ENCODE measurements around the gene TRIM15. TPM values are rescaled to one million over a fixed set of nuclear protein-coding genes. Genes with fewer than 3 reads are reported as not detected.

The TRIM15 gene
- total RNA-seq, 3 donors from 2014 or later (not counting 1 experiment from before 2014, with no cell fraction given) = not detected

- DNase-seq (no peak), ATAC-seq (no peak)
- Mint-ChIP-seq H3K4me1 (no peaks in the 10 kb centered on the region), H3K27ac (no peak overlapping the region), H3K36me3 (no peaks in the 10 kb centered on the region), H3K27me3 (ENCODE audit: low read depth in 2 of 2) (peaks cover 16 to 36% of the 10 kb centered on the region in 2 donors), H3K4me3 (no peak overlapping the region), H3K9me3 (no peaks in the 10 kb centered on the region)
- H3K27ac ChIP-seq (ENCODE audit: low read length) = no peak overlapping the region
- H3K4me3 ChIP-seq (ENCODE audit: low read length) = no peak overlapping the region
- TF ChIP-seq CTCF (IDR thresholded peaks at IDR 0.05) = no peak
- peaks cover 5% of the 10 kb centered on the region for H3K27me3 ChIP-seq (ENCODE audit: control insufficient read depth, insufficient read depth, low read length)
- no peaks in the 10 kb centered on the region for H3K36me3 ChIP-seq (ENCODE audit: control insufficient read depth, insufficient read depth, low read length)
- WGBS (ENCODE audit: insufficient coverage) = 92% methylated on average over 17 of the region's 17 CpGs
- no peaks in the 10 kb centered on the region for H3K4me1 ChIP-seq (ENCODE audit: control insufficient read depth, insufficient read depth, low read length)
- no peaks in the 10 kb centered on the region for H3K9me3 ChIP-seq (ENCODE audit: control insufficient read depth, insufficient read depth, low read length)
- intact Hi-C loops (cut with micrococcal nuclease) = no loop called here
Measured at GRCh38 chr6:30160008-30160784, 3.1 kb upstream of the TRIM15 start.

- intact Hi-C loops (cut with micrococcal nuclease) = no loop called here
- Histone ChIP-seq H3K27ac (ENCODE audit: low read length) (no peak within 1 kb of the TSS), H3K4me1 (ENCODE audit: control insufficient read depth, insufficient read depth, low read length) (no peaks in the 10 kb centered on the region), H3K36me3 (ENCODE audit: control insufficient read depth, insufficient read depth, low read length) (no peaks in the 10 kb centered on the region), H3K9me3 (ENCODE audit: control insufficient read depth, insufficient read depth, low read length) (no peaks in the 10 kb centered on the region), H3K4me3 (ENCODE audit: low read length) (no peak within 1 kb of the TSS), H3K27me3 (ENCODE audit: control insufficient read depth, insufficient read depth, low read length) (peaks cover 2% of the 10 kb centered on the region)
- ATAC-seq (no peak), DNase-seq (no peak)
- H3K27me3 Mint-ChIP-seq (ENCODE audit: low read depth in 2 of 2) = peaks cover 10 to 32% of the 10 kb centered on the region in 2 donors
- TF ChIP-seq CTCF (IDR thresholded peaks at IDR 0.05) = no peak
- H3K27ac Mint-ChIP-seq = no peak within 1 kb of the TSS
- no peak within 1 kb of the TSS for H3K4me3 Mint-ChIP-seq
- H3K4me1 Mint-ChIP-seq = no peaks in the 10 kb centered on the region
- H3K9me3 Mint-ChIP-seq = no peaks in the 10 kb centered on the region
- 88% methylated on average over 3 of the region's 4 CpGs for WGBS (ENCODE audit: insufficient coverage)
- no peaks in the 10 kb centered on the region for H3K36me3 Mint-ChIP-seq
Measured at GRCh38 chr6:30160785-30161531, 2.4 kb upstream of the TRIM15 start, which contains the start of gene TRIM10. TSS of gene TRIM10 (minus strand) at chr6:30161211. CDS start at chr6:30160858, 353 bp downstream.

- Mint-ChIP-seq H3K36me3 (no peaks in the 10 kb centered on the region), H3K4me1 (no peaks in the 10 kb centered on the region), H3K4me3 (no peak overlapping the region), H3K9me3 (no peaks in the 10 kb centered on the region), H3K27me3 (ENCODE audit: low read depth in 2 of 2) (peaks cover 10 to 37% of the 10 kb centered on the region in 2 donors), H3K27ac (no peak overlapping the region)
- Histone ChIP-seq H3K4me3 (ENCODE audit: low read length) (no peak overlapping the region), H3K27ac (ENCODE audit: low read length) (no peak overlapping the region), H3K27me3 (ENCODE audit: control insufficient read depth, insufficient read depth, low read length) (peaks cover 2% of the 10 kb centered on the region), H3K4me1 (ENCODE audit: control insufficient read depth, insufficient read depth, low read length) (no peaks in the 10 kb centered on the region), H3K36me3 (ENCODE audit: control insufficient read depth, insufficient read depth, low read length) (no peaks in the 10 kb centered on the region), H3K9me3 (ENCODE audit: control insufficient read depth, insufficient read depth, low read length) (no peaks in the 10 kb centered on the region)
- no peak for TF ChIP-seq CTCF (IDR thresholded peaks at IDR 0.05)
- 85% methylated on average over 8 of the region's 12 CpGs for WGBS (ENCODE audit: insufficient coverage)
- no peak for DNase-seq
- no peak for ATAC-seq
- intact Hi-C loops (cut with micrococcal nuclease) = no loop called here
Measured at GRCh38 chr6:30162265-30163089, 869 bp upstream of the TRIM15 start.

Data from natural killer cell (primary cell).